ENCODE measurements around the gene CERT1.

The CERT1 gene

DNA sequence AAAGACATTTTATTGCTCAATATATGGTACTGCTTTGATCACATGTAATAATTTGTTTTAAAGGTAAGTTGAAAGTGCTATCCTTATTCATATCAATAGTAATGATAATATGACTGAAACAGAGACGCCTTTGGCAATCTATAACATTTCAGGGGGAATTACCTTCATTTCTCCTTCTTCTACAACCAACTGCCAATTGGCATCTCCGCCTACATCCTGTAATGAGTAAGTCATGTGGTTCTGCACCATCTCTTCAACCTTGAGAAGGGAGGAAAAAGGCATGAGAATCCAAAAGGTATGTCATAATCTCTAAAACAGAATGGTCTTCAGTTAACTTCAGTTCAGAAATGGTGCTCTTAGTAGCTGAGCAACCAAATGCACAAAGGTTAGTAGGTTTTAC, 122.0 kb downstream of the CERT1 start:
- DNase-seq (ENCODE audit: low spot score): no peak

DNA sequence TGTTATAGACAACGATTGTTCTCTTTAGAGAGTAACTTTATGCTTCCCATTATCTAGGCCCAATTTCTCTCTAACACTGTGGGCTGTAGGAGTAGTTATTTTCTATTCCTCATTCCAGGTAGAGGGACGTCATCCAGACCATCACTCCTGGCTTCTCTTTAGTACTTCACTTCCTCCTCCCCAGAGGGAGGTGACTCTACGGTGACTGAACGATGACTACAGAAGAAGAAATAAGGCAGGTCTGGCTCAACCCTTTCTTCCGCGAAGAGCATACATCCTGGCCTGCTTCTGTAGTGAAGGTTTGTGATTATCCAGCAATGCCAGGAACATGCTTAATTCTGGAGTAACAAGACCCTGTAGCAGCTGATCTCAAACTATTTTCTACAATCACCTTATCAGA, 123.6 kb downstream of the CERT1 start:
- no peak for DNase-seq (ENCODE audit: low spot score)

DNA sequence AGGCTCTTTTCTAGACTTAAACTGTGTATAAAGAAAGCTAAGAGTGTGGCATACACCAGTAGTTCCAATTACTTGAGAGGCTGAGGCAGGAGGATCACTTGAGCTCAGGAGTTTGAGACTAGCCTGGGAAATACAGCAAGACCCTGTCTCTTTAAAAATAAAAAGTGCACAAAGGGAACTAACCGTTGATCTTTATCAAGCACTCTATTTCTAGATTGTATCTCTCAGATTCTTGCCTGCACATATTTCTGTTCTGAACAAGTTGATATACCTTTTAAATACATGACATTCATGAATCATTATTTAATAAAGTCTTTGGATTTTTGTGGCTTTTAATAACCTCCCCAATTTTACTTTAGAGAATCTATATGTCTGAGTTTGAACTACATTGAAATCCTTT, 127.2 kb downstream of the CERT1 start:
- no peak for DNase-seq (ENCODE audit: low spot score)

DNA sequence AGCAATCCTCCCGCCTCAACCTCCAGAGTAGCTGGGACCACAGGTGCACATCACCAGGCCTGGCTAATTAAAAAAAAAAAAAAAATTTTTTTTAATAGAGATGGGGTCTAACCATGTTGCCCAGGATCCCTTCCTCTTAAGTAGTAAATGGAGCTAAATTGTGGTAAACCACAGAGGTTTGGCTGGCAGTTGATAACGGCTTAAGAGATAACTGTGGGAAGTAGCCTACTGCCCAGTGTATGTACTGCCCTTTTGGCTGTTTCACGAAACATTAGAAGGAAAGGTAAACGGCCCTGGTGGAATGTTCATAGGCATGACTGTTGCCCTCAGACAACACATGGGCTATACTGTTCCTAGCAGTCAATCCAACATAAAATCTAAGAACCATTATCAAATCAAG, 130.0 kb downstream of the CERT1 start:
- DNase-seq (ENCODE audit: low spot score): no peak

DNA sequence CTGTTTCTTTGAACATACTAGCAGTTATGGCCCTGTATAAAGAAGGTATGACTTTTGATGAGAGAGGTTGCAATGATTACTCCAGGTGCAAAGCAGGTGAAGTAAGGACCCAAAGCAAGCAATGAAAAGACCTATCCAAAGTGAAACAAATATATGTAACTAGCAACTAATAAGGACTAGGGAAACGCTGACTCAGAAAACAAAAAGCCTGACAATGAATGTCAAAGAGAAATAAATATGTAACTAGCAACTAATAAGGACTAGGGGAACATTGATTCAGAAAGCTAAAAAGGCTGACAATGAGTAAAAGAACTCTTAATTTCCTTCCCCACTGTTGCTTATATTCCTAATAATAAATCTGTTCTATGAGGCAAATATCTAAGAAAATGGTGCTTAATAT, 131.3 kb downstream of the CERT1 start:
- DNase-seq (ENCODE audit: low spot score): no peak

DNA sequence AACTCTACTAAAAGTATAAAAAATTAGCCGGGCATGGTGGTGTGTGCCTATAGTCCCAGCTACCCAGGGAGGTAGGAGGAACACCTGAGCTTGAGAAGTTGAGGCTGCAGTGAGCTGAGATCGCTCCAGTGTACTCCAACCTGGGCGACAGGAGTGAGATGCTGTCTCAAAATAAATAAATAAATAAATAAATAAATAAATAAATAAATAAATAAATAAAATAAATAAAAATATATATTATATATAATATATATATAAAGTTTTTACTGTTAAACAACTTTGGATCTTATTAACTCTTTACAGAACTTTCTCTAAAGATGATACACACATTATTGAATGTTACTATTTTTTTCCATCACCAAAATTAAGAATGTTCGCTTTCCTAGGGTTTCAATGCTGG, 136.0 kb downstream of the CERT1 start:
- no peak for DNase-seq (ENCODE audit: low spot score)

DNA sequence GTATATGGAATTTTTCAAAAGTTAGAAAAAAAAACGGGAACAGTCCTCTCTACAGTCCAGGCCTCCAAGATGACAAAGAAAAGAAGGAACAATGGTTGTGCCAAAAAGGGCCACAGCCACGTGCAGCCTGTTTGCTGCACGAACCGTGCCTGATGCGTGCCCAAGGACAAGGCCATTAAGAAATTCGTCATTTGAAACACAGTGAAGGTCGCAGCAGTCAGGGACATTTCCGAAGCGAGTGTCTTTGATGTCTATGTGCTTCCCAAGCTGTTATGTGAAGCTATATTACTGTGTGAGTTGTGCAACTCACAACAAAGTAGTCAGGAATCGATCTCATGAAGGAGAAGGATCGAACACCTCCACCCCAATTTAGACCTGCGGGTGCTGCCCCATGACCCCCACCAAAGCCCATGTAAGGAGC, 137.0 kb downstream of the CERT1 start:
- DNase-seq (ENCODE audit: low spot score): no peak

DNA sequence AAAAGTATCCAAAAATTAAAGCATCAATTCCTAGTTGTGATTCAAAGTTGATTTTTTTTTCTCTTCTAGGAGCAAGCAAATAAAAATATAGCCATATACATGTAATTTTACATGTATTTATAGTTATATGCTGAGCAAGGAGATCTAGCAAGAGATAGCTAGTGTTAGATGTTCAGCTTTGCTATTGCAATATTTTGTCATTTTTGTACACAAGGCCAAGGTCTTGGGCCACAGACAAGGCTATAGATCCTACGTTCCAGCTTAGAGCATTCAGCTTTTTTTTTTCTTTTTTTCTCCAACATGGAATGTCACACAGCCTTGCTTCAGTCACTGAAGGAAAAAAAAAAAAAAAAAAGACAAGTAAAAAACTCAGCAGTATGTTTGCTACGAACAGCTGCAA, 137.6 kb downstream of the CERT1 start:
- no peak for DNase-seq (ENCODE audit: low spot score)

DNA sequence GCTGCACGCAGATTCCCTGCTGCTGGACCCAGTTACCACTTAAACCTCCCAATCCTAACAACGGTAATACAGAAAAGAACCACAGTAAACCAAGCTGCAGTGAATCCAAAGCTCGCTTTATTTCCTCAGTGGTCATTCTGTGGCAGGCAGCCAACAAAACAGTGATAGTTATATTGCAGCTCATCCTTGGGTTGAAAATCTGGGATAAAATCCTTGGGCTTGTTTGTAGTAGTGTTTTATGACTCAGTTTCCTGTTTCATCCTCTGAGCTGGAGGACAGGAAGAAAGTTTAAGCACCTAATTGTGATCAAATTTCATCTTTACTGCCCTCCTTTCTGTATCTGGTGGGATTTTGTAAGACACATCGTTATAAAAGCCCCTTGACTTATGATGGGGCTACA, 143.0 kb downstream of the CERT1 start:
- no peak for DNase-seq (ENCODE audit: low spot score)

DNA sequence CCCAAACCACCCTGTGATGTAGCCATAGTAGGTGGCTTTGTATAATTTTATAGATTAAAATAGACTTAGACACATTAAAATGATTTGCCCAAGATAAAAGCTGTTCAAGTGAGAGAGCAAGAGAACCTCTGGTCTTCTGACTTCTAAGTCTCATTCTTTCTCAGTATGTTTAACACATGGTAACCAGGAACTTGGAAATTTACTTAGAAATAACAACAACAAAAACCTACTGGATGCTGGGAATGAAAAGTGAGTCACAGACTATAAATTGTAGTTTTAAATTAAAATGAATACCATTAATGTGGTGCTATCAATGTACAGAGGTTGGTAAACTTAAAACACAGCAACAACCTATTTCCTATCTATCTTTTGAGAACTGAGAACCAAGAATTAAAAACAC, 144.0 kb downstream of the CERT1 start:
- no peak for DNase-seq (ENCODE audit: low spot score)

DNA sequence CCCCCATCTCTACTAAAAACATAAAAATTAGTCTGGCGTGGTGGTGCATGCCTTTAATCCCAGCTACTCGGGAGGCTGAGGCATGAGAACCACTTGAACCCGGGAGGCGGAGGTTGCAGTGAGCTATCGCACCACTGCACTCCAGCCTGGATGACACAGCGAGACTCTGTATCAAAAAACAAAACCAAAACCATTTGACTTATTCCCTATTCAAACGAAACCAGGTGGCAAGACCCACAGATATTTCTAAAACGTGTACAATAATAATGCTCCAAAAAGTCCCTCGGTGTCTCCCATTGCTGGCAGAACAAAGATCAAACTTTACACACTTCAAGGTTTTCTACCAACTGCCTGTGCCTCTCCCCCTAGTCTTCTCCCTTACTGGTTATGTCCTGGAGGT, 144.6 kb downstream of the CERT1 start:
- no peak for DNase-seq (ENCODE audit: low spot score)

DNA sequence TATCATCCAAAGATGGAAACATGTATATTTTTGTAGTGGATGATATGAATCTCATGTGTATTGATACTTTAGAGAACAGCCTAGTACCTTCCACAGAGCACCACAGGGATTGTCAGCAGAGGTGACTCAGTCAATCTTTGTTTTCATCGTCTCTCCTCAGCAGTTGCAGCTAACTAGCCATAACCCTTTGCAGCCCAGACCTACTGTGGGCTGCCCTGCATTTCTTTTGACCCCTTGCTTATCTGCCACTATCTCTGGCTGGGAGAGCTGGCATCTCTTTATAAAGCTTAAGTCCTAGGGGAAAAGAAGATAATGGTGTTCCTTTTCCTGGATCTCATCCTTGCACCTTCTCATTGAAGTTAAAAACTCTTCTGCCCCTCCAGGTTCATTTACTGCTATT, 145.7 kb downstream of the CERT1 start:
- DNase-seq (ENCODE audit: low spot score): no peak

DNA sequence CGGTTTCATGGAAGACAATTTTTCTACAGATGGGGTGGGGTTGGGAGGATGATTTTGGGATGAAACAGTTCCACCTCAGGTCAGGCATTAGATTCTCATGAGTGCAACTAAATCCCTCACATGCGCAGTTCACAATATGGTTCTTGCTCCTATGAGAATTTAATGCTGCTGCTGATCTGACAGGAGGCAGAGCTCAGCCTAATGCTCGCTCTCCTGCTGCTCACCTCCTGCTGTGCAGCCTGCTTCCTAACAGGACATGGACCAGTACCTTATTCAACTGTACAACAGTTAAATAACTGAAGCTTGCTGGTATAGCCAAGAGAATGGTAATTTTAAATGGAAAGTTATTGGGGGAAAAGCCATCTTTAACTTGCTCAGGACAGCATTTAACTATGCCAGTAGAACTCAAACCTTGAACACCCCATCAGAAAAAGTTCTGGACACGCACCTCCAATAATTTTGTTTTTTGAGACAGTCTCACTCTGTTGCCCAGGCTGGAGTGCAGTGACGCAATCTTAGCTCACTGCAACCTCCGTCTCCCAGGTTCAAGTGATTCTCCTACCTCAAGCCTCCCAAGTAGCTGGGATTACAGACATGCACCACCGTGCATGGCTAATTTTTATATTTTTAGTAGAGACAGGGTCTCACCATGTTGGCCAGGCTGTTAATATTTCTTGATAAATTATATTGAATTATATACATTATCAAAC, 146.7 kb downstream of the CERT1 start:
- DNase-seq (ENCODE audit: low spot score): no peak

DNA sequence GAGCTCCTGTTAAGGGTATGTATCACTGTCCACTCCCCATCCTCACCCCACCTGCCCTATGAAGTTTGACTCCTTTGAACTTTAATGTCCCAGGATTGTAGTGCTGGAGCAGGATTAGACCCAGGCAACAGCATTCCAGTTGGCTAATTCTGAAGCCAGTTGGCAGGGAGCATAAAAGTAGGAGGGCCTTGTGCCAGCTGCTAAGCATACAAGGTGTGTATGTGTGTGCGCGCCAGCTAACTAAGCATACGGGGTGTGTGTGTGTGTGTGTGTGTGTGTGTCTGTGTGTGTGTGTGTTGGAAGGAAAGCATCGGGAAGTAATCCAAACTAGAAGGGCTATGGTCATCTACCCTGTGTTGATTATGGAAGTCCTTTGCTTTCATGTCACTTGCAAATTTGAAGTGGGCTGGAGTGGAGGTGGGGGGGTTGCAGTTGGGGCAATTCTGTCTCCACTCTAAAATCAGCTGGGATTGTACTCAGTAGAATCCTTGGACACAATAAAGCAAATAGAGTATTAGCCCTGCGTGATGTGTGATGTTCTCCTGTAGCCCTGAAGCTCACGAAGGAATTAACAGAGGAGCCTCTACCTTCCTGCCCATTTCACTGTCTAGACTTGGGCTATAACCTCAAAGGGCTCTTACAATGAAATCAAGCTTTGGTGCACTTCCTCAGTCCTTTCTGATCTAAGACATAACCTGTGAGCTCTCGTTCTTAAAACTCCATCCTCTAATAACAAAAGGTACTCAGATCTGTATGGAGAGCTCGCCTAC, 147.5 kb downstream of the CERT1 start:
- no peak for DNase-seq (ENCODE audit: low spot score)

DNA sequence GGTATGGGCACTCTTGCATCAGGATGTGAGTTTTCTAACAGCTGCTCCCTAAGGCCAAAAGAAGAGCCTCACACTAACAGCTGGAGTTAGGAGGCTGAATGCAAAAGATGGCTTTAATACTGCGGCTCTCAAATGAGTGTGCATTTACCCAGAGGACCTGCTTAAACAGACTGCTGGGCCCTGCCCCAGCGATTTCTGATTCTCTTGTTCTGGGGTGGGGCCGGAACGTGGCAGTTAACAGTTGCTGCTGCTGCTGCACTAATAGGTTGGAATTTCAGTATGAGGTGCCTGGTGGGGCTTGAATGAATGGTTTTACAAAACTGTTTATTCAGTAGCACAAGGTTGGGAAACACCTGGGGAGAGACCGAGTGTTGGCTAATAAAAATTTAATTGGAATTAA, 148.3 kb downstream of the CERT1 start:
- no peak for DNase-seq (ENCODE audit: low spot score)

DNA sequence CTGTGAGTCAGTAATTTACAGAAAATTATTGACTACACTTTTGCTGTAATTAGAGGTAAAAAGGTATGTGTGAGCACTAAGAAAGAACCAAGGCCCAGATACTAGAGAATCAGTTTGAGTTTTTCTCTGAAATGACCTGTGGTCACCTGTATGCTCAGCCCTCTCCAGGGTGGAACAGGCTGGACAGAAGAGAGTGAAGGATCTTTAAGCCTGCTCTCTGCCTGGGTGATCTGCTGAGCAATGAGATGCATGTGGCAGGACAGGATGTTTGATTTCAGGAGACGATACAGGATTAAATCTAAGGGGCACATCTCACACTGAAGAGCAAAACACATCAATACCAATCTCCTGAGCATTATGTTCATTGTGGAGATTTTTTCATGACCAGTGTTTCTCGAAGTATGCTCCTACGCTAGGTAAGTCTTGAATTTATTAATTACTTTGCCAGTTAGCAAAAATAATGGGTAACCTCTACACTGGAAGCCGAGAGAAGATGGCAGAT, 148.9 kb downstream of the CERT1 start:
- no peak for DNase-seq (ENCODE audit: low spot score)

DNA sequence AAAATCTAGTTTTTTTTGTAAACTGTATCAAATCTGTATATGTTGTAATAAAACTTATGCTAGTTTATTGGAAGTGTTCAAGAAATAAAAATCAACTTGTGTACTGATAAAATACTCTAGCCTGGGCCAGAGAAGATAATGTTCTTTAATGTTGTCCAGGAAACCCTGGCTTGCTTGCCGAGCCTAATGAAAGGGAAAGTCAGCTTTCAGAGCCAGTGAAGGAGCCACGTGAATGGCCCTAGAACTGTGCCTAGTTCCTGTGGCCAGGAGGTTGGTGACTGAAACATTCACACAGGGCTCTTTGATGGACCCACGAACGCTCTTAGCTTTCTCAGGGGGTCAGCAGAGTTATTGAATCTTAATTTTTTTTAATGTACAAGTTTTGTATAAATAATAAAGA, 150.1 kb downstream of the CERT1 start:
- DNase-seq (ENCODE audit: low spot score): no peak

DNA sequence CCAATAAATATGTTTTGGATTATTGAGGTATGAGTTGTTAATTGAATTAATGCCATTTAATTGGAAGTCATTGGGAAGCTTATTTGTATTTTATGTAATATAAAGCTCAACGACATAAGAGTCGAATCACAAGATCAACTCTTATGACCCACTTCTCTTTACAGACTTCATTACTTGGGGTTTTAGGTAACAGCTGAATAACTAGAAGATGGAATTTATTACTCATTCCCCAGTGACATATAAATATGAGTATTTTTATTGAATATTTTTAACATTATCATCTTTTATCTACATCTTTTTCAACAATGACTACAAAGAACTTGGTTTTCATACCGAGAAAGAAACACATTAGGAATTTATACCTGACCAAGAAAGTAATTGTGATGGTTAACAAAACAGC, 153.3 kb downstream of the CERT1 start:
- no peak for DNase-seq (ENCODE audit: low spot score)

DNA sequence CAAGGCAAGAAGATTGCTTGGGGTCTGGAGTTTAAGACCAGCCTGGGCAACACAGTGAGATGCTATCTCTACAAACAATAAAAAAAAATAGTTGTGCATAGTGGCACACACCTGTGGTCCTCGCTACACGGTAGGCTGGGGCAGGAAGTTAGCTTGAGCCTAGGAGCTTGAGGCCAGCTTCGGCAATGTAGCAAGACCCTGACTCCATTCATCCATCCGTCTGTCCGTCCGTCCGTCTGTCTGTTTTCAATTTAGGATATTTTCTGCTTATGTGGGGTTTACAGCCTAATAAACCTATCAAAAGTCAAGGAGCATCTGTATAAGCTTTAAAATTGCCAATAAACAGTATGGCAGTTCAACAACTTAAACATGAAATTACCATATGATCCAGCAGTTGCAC, 154.7 kb downstream of the CERT1 start:
- no peak for DNase-seq (ENCODE audit: low spot score)

DNA sequence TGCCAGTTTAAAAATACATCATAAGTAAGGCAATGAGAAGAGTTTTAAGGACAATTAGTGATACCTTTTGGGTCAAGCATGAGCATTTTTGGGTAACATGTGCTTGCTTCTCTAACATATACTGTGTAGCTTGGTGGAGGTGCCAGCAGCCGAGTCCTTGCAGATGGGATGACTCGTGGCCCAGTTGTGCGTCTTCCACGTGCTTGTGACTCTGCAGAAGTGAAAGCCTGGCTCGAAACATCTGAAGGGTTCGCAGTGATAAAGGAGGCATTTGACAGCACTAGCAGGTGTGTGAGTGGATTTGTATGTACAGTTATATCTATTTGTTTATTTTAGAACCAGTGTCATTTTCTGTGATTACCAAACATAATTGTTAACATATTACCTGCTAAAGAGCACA, 156.2 kb downstream of the CERT1 start:
- no peak for DNase-seq (ENCODE audit: low spot score)

DNA sequence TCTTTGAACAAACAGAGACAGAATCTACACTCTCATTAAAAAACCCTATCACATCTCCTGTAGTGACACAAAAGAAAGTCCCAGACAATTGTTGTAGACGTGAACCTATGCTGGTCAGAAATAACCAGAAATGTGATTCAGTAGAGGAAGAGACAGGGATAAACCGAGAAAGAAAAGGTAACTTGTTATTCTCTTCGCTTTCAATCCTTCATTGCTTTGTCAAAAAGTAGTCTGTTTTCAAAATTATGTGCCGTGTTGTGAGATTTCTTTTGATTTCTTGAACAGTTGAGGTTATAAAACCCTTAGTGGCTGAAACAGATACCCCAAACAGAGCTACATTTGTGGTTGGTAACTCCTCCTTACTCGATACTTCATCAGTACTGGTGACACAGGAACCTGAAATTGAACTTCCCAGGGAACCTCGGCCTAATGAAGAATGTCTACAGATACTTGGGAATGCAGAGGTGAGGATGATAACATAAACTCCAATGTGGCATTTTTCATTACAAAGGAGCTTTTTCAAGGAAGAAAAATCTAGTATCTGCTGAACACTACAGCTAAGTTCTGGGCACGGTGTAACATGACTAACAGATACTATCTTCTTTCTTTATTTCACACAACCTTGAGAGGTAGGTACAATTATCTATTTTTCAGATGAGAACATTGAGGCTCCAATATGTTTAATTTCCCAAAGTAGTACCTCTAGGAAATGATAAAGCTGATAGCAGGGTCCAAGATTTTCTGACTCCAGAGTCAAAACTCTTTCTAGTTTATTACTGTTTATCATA, 160.1 kb downstream of the CERT1 start:
- DNase-seq (ENCODE audit: low spot score): no peak

DNA sequence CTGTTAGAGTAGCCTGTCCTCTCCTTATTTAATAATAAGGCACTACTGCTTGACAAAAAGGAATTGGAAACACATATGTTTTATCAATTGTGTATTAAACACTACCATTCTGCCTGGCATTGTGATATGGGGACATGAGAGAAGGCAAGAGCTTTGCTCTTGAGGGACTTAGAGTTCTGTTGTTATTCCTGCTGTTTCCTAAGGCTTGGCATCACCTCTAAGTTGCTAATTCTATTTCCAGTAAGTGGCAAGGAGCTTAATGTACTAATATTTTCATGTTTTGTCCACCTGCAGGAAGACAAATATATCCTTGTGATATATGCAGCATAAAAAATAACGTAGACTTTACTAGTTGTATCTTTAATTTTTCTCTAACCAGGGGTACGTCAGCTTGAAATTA, 161.8 kb downstream of the CERT1 start:
- DNase-seq (ENCODE audit: low spot score): no peak

DNA sequence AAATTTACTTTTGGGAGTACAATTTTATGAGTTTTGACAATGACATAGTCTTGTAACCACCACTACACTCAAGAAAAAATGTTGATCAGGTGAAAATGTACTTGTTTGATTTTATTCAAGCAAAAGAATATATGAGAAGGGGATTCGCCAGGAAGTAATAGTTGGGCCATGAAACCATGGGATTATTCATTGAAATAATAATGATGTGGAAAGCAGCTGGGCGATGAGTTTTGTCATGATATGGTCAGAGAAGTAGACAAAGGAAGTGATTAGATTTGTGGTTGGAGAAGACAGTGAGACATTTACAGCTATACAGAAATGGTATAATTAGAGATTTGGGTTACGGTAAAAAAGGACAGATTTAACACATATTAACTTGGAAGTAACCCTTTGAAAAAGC, 163.2 kb downstream of the CERT1 start:
- DNase-seq (ENCODE audit: low spot score): no peak

Measured in left forelimb (tissue), 1 donor.